Kidney (tissue), 14 donors: Measurements from ENCODE around the gene APMAP. TPM values are rescaled to one million over a fixed set of nuclear protein-coding genes. Genes with fewer than 3 reads are reported as not detected.

Experiments
- DNase-seq, 5 donors: peaks; one replicate each; pipeline ENCODE4 v3.0.0-alpha.2; 2013 to 2020
- FAIRE-seq: peaks from 2 replicates; lab custom pipeline; 2012; peaks lifted over from hg19 to GRCh38; lab: Jason Lieb, UNC
- H3K27ac ChIP-seq, 2 donors: one replicate each; pipeline ENCODE4 v1.7.0; 2013; ENCODE audit warnings: low read depth in 2 of 2, low read length in 2 of 2, inconsistent platforms in 1 of 2
- H3K27me3 ChIP-seq: one replicate; pipeline ENCODE4 v1.7.1; 2013; ENCODE audit warnings: low read length, inconsistent platforms; ENCODE audit not compliant: control insufficient read depth, insufficient read depth
- H3K36me3 ChIP-seq, 3 donors: one replicate each; pipeline versions ENCODE4 v1.7.0 to v1.7.1; 2013; ENCODE audit warnings: low read length in 3 of 3, control low read depth in 1 of 3, inconsistent platforms in 1 of 3; ENCODE audit not compliant: insufficient read depth in 3 of 3, control insufficient read depth in 2 of 3
- H3K4me1 ChIP-seq, 3 donors: one replicate each; pipeline versions ENCODE4 v1.7.0 to v1.7.1; 2013; ENCODE audit warnings: low read length in 3 of 3, inconsistent platforms in 1 of 3, low read depth in 1 of 3; ENCODE audit not compliant: control insufficient read depth in 2 of 3, insufficient read depth in 2 of 3
- H3K4me3 ChIP-seq, 3 donors: one replicate each; pipeline versions ENCODE4 v1.7.0 to v1.8.1; 2013; ENCODE audit warnings: low read length in 3 of 3, control low read depth in 1 of 3, inconsistent platforms in 1 of 3
- H3K9ac ChIP-seq, 3 donors: one replicate each; pipeline versions ENCODE4 v1.7.0 to v1.7.1; 2013; ENCODE audit warnings: low read length in 3 of 3, control low read depth in 1 of 3, inconsistent platforms in 1 of 3
- H3K9me3 ChIP-seq, 3 donors: one replicate each; pipeline versions ENCODE4 v1.7.0 to v1.7.1; 2013; ENCODE audit warnings: low read length in 3 of 3, control low read depth in 1 of 3, inconsistent platforms in 1 of 3; ENCODE audit not compliant: control insufficient read depth in 2 of 3, insufficient read depth in 1 of 3
- CTCF ChIP-seq: IDR thresholded peaks from 3 replicates; pipeline ENCODE4 v1.5.1; 2012; ENCODE audit warnings: mild to moderate bottlenecking, moderate library complexity, borderline replicate concordance; ENCODE audit not compliant: insufficient read depth; ENCODE audit errors: extremely low read depth
- intact Hi-C: fragments of 100-400 bp; cut with DNase I; formaldehyde crosslinking; loops from one replicate; pipeline ENCODE4 v1.11.1; 2022
- polyA plus RNA-seq: library from polyadenylated mRNA; stranded (reverse); fragments of 350-450 nt; fragmentation: Illumina TruSeq; extraction: RNeasy Lipid Tissue Mini Kit (QIAGEN cat#74804); gene quantifications from one replicate; pipeline ENCODE4 v1.2.3, GENCODE V29; 2014; ENCODE audit warnings: low read depth, low replicate concordance; ENCODE audit not compliant: insufficient read depth
- total RNA-seq: library from RNA; stranded (reverse); fragmentation: NEBNext Ultra II Directional; extraction: Animal tissue kit (Norgen Biotek cat#: 25700); gene quantifications from one replicate; pipeline ENCODE4 v1.2.1, GENCODE V29; 2021
- donor health status: control.
- donor health status: control.
- donor health status: control.
- donor health status: control.
- donor health status: control.
- donor health status: DM: yes; HTN: yes; CAD: no.
- donor health status: Normal renal cell carcinoma (clear cell type).

Gene APMAP
- total and polyA plus RNA-seq, 2 donors from 2014 or later, result 79.7 to 90.9 TPM

GRCh38 chr20:25000268-25000801 is 7.8 kb upstream of the APMAP start:
- no peak overlapping the region for H3K9ac ChIP-seq
- DNase-seq, result peak in 4 of 5 donors; percentile 13 to 89 (median 30)

GRCh38 chr20:24999568-24999967 is 7.0 kb upstream of the APMAP start:
- Histone ChIP-seq H3K27me3 (no peaks in the 10 kb centered on the region), H3K36me3 (peaks cover 0 to 2% (median 0%) of the 10 kb centered on the region in 3 donors), H3K4me1 (peaks cover 0 to 7% (median 0%) of the 10 kb centered on the region in 3 donors), H3K4me3 (no peak overlapping the region), H3K27ac (peak overlapping the region in 1 of 2 donors; percentile 48), H3K9ac (no peak overlapping the region), H3K9me3 (no peaks in the 10 kb centered on the region)
- DNase-seq, result peak in 1 of 5 donors; percentile 55
- FAIRE-seq, result no peak
- no peak for TF ChIP-seq CTCF
- intact Hi-C loops, result loop anchor here (5.0 to 10.0 kb wide), 2 partner anchors 63 to 175 kb away; no protein-coding TSS in a partner anchor

More at GRCh38 chr20:25000268-25000801, 7.8 kb upstream of the APMAP start:
- H3K36me3 ChIP-seq, result peaks cover 0 to 2% (median 0%) of the 10 kb centered on the region in 3 donors
- intact Hi-C loops, result no loop called here
- H3K4me3 ChIP-seq, result no peak overlapping the region
- no peaks in the 10 kb centered on the region for H3K9me3 ChIP-seq
- H3K4me1 ChIP-seq, result peaks cover 0 to 3% (median 2%) of the 10 kb centered on the region in 3 donors
- peak overlapping the region in 1 of 2 donors; percentile 48 for H3K27ac ChIP-seq
- TF ChIP-seq CTCF, result no peak
- no peak for FAIRE-seq
- H3K27me3 ChIP-seq, result no peaks in the 10 kb centered on the region

GRCh38 chr20:24998631-24999445 is 6.3 kb upstream of the APMAP start:
- no peaks in the 10 kb centered on the region for H3K9me3 ChIP-seq
- DNase-seq, result peak in 1 of 5 donors; percentile 19
- no peak for TF ChIP-seq CTCF
- H3K4me3 ChIP-seq, result no peak overlapping the region
- peaks cover 0 to 2% (median 0%) of the 10 kb centered on the region in 3 donors for H3K36me3 ChIP-seq
- H3K9ac ChIP-seq, result no peak overlapping the region
- FAIRE-seq, result no peak
- H3K4me1 ChIP-seq, result peaks cover 0 to 9% (median 5%) of the 10 kb centered on the region in 3 donors
- intact Hi-C loops, result loop anchor here (5.0 to 10.0 kb wide), 2 partner anchors 63 to 176 kb away; no protein-coding TSS in a partner anchor
- H3K27me3 ChIP-seq, result no peaks in the 10 kb centered on the region
- H3K27ac ChIP-seq, result no peak overlapping the region
